Endothelial cell (in vitro differentiated cells): ENCODE measurements around the gene FANCC. TPM values are rescaled to one million over a fixed set of nuclear protein-coding genes. Genes with fewer than 3 reads are reported as not detected.

Experiments
- DNase-seq: peaks from one replicate; pipeline ENCODE4 v3.0.0; 2021; ENCODE audit warnings: low spot score
- H3K27ac Mint-ChIP-seq: one replicate; pipeline ENCODE4 v1.8.0; 2021; ENCODE audit warnings: mixed read lengths, inconsistent platforms; ENCODE audit not compliant: unreplicated experiment
- H3K27me3 Mint-ChIP-seq: one replicate; pipeline ENCODE4 v1.8.0; 2021; ENCODE audit warnings: mild to moderate bottlenecking, moderate library complexity, mixed read lengths, inconsistent platforms; ENCODE audit not compliant: unreplicated experiment
- H3K36me3 Mint-ChIP-seq: one replicate; pipeline ENCODE4 v1.8.0; 2021; ENCODE audit warnings: mild to moderate bottlenecking, low read depth, mixed read lengths, inconsistent platforms; ENCODE audit not compliant: unreplicated experiment
- H3K4me1 Mint-ChIP-seq: one replicate; pipeline ENCODE4 v1.8.0; 2021; ENCODE audit warnings: mild to moderate bottlenecking, mixed read lengths, inconsistent platforms; ENCODE audit not compliant: unreplicated experiment
- H3K4me3 Mint-ChIP-seq: one replicate; pipeline ENCODE4 v1.8.0; 2021; ENCODE audit warnings: mild to moderate bottlenecking, mixed read lengths, inconsistent platforms; ENCODE audit not compliant: unreplicated experiment
- H3K9me3 Mint-ChIP-seq: one replicate; pipeline ENCODE4 v1.8.0; 2021; ENCODE audit warnings: mixed read lengths, inconsistent platforms; ENCODE audit not compliant: unreplicated experiment
- total RNA-seq: library from RNA; stranded (reverse); fragmentation: NEBNext Ultra II Directional; extraction: Animal tissue kit (Norgen Biotek cat#: 25700); gene quantifications from one replicate; pipeline ENCODE4 v1.2.1, GENCODE V29; 2021; ENCODE audit not compliant: unreplicated experiment
- TF ChIP-seq, protein P1 (sequence below): fragments of 200-600 bp; sonication (generic); IDR thresholded peaks from one replicate; pipeline ENCODE4 v1.5.0; 2021; ENCODE audit warnings: antibody characterized with exemption; ENCODE audit not compliant: unreplicated experiment

The FANCC gene
- total RNA-seq, 1 donor from 2014 or later, result 16.7 TPM

DNA sequence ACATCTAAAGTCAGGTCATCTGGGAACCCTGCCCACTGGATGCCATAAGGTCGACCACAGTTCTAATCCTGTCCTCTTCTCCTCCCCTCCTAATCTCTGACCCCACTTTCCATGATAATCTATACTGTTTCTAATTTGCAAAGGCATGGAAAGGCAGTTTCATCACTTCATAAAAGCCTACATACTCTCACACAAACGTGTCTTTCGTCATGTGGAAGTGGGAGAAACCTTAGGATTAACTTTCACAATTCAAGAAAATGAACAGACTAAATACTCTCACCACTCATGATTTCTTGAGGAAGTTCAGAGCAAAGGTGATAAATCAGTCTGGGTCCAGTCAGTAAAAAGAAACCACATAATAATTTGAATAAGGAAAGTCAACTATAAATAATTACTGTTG, 5.5 kb downstream of the FANCC start:
- H3K27ac Mint-ChIP-seq, result no peak overlapping the region
- H3K9me3 Mint-ChIP-seq, result no peaks in the 10 kb centered on the region
- H3K36me3 Mint-ChIP-seq, result no peaks in the 10 kb centered on the region
- peaks cover 15% of the 10 kb centered on the region for H3K4me1 Mint-ChIP-seq
- TF ChIP-seq, protein P1, sequence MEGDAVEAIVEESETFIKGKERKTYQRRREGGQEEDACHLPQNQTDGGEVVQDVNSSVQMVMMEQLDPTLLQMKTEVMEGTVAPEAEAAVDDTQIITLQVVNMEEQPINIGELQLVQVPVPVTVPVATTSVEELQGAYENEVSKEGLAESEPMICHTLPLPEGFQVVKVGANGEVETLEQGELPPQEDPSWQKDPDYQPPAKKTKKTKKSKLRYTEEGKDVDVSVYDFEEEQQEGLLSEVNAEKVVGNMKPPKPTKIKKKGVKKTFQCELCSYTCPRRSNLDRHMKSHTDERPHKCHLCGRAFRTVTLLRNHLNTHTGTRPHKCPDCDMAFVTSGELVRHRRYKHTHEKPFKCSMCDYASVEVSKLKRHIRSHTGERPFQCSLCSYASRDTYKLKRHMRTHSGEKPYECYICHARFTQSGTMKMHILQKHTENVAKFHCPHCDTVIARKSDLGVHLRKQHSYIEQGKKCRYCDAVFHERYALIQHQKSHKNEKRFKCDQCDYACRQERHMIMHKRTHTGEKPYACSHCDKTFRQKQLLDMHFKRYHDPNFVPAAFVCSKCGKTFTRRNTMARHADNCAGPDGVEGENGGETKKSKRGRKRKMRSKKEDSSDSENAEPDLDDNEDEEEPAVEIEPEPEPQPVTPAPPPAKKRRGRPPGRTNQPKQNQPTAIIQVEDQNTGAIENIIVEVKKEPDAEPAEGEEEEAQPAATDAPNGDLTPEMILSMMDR, result no peak
- no peak for DNase-seq
- peaks cover 2% of the 10 kb centered on the region for H3K27me3 Mint-ChIP-seq
- no peak overlapping the region for H3K4me3 Mint-ChIP-seq

DNA sequence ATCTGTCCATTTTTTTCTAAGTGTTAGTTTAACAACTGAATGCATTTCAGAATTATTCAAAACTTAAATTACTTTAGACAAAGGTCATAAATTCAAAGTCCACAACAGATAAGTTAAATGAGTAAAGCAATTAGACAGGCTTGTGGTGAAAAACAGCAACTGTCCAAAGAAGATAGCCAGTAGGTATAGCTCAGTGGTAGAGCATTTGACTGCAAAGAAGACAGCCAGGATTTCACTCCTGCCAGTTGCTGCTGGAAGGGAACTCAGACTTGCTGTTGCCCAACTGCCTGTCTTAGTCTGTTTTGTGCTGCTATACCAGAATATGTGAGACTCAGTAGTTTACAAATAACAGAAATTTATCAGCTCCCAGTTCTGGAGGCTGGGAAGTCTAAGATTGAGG, 10.0 kb downstream of the FANCC start:
- H3K4me3 Mint-ChIP-seq, result no peak overlapping the region
- no peak for DNase-seq
- no peaks in the 10 kb centered on the region for H3K27me3 Mint-ChIP-seq
- H3K4me1 Mint-ChIP-seq, result peaks cover 6% of the 10 kb centered on the region
- TF ChIP-seq, protein P1, result no peak
- no peak overlapping the region for H3K27ac Mint-ChIP-seq
- no peaks in the 10 kb centered on the region for H3K9me3 Mint-ChIP-seq
- no peaks in the 10 kb centered on the region for H3K36me3 Mint-ChIP-seq

DNA sequence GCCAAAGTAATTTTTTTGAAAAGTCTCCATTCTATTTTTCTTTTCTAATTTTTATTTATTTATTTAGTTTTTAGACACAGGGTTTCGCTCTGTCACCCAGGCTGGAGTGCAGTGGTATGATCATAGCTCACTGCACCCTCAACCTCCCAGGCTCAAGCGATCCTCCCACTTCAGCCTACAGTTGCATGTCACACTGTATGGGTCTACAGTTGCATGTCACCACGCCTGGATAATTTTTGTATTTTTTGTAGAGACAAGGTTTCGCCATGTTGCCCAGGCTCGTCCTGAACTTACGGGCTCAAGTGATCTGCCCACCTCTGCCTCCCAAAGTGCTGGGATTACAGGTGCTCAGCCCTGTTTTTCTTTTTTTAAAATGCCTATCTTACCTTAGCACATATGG, 10.7 kb downstream of the FANCC start:
- H3K27ac Mint-ChIP-seq, result no peak overlapping the region
- H3K4me1 Mint-ChIP-seq, result peaks cover 9% of the 10 kb centered on the region
- no peak for DNase-seq
- TF ChIP-seq, protein P1, result no peak
- H3K9me3 Mint-ChIP-seq, result no peaks in the 10 kb centered on the region
- H3K4me3 Mint-ChIP-seq, result no peak overlapping the region
- no peaks in the 10 kb centered on the region for H3K36me3 Mint-ChIP-seq
- H3K27me3 Mint-ChIP-seq, result no peaks in the 10 kb centered on the region

DNA sequence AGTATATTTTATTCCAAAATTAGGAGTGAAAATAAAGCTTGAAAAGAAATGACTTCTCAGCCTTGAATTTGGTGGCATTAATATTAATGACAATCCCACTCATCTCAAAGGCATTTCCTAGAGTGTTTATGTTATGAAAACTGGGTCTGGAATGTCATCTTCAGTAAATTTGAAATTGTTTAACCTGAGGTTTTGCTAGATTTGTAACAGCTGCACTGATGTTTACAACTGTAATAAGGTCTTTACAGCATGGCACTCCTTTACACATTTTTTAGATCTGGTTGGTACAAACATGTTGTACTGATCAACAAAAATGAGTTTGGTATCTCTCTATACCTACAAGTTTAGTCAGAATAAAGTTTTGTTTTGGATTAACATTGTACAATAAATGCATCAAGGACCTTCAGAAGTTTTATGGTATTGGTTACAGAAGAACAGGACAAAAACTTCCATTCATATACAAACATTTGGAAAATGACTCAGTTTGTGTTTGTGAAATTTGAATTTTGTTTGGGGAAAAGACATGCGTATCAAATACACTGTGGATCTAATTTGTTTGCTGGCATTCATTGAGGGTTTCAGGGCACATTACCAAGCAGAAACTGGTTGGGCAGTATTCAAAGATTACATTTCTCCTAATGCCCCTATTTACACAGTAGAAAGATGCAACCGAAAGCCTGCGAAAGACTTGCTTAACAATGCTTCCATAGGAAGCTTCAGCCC, 11.6 kb downstream of the FANCC start:
- no peak overlapping the region for H3K4me3 Mint-ChIP-seq
- no peaks in the 10 kb centered on the region for H3K27me3 Mint-ChIP-seq
- no peaks in the 10 kb centered on the region for H3K9me3 Mint-ChIP-seq
- H3K4me1 Mint-ChIP-seq, result peaks cover 9% of the 10 kb centered on the region
- TF ChIP-seq, protein P1, result no peak
- no peaks in the 10 kb centered on the region for H3K36me3 Mint-ChIP-seq
- DNase-seq, result no peak
- no peak overlapping the region for H3K27ac Mint-ChIP-seq

- H3K27ac Mint-ChIP-seq, result no peak overlapping the region
Measured at GRCh38 chr9:95302479-95302878, 15.0 kb downstream of the FANCC start.

More at GRCh38 chr9:95302479-95302878, 15.0 kb downstream of the FANCC start:
- Mint-ChIP-seq H3K4me1 (peaks cover 9% of the 10 kb centered on the region), H3K36me3 (no peaks in the 10 kb centered on the region), H3K4me3 (no peak overlapping the region), H3K9me3 (no peaks in the 10 kb centered on the region), H3K27me3 (peaks cover under 1% of the 10 kb centered on the region)
- TF ChIP-seq, protein P1, result no peak
- no peak for DNase-seq
